Upper lobe of right lung (tissue), 1 donor: ENCODE results near the gene NSD2. TPM values are rescaled to one million over a fixed set of nuclear protein-coding genes. Genes with fewer than 3 reads are reported as not detected.
A peak's percentile ranks its signal among the peaks of the same experiment; 100 is the strongest.

Source experiments
- ATAC-seq: fragments of 200-7000 bp; cut with Tn5 transposase; one replicate; pipeline ENCODE4 v1.9.1; 2020; ENCODE audit warnings: mild to moderate bottlenecking, moderate library complexity
- DNase-seq: peaks from one replicate; pipeline ENCODE4 v3.0.0-alpha.2; 2020
- H3K27ac ChIP-seq: fragments of 200-600 bp; one replicate; pipeline ENCODE4 v1.8.0; 2022
- H3K27me3 ChIP-seq: fragments of 200-600 bp; one replicate; pipeline ENCODE4 v1.8.0; 2022; ENCODE audit warnings: mild to moderate bottlenecking
- H3K36me3 ChIP-seq: fragments of 200-600 bp; one replicate; pipeline ENCODE4 v1.8.0; 2022
- H3K4me1 ChIP-seq: fragments of 200-600 bp; one replicate; pipeline ENCODE4 v1.8.0; 2022
- H3K4me3 ChIP-seq: fragments of 200-600 bp; one replicate; pipeline ENCODE4 v1.8.0; 2022; ENCODE audit warnings: mild to moderate bottlenecking
- H3K9me3 ChIP-seq: fragments of 200-600 bp; one replicate; pipeline ENCODE4 v1.8.0; 2022
- CTCF ChIP-seq: fragments of 200-600 bp; IDR thresholded peaks from one replicate; pipeline ENCODE4 v1.8.0; 2022; ENCODE audit warnings: antibody characterized with exemption
- intact Hi-C: fragments of 100-400 bp; cut with DNase I; formaldehyde crosslinking; loops from one replicate; pipeline ENCODE4 v1.11.0; 2022
- total RNA-seq: library from RNA; stranded (reverse); fragmentation: NEBNext Ultra II Directional; extraction: Animal tissue kit (Norgen Biotek cat#: 25700); gene quantifications from one replicate; pipeline ENCODE4 v1.2.1, GENCODE V29; 2021
- donor health status: DM: no; HTN: yes; CAD: no; lungs with severe emphysema.

NSD2 gene
- total RNA-seq, 1 donor from 2014 or later: 45.2 TPM

GRCh38 chr4:1958276-1959103 is 87.3 kb downstream of the NSD2 start:
- H3K36me3 ChIP-seq: peaks cover 82% of the 10 kb centered on the region
- no peaks in the 10 kb centered on the region for H3K9me3 ChIP-seq
- H3K4me3 ChIP-seq: no peak overlapping the region
- H3K4me1 ChIP-seq: no peaks in the 10 kb centered on the region
- intact Hi-C loops: no loop called here
- peak; percentile 78 for DNase-seq
- no peaks in the 10 kb centered on the region for H3K27me3 ChIP-seq
- H3K27ac ChIP-seq: no peak overlapping the region
- no peak for TF ChIP-seq CTCF
- ATAC-seq: peak; percentile 85

GRCh38 chr4:1959104-1959384 is 87.9 kb downstream of the NSD2 start:
- Histone ChIP-seq H3K4me1 (no peaks in the 10 kb centered on the region), H3K27ac (no peak overlapping the region), H3K27me3 (no peaks in the 10 kb centered on the region), H3K4me3 (no peak overlapping the region), H3K9me3 (no peaks in the 10 kb centered on the region), H3K36me3 (peaks cover 79% of the 10 kb centered on the region)
- no peak for ATAC-seq
- intact Hi-C loops: no loop called here
- no peak for TF ChIP-seq CTCF
- DNase-seq: no peak

- no peak for ATAC-seq
- Histone ChIP-seq H3K27ac (no peak overlapping the region), H3K4me3 (no peak overlapping the region), H3K36me3 (peaks cover 68% of the 10 kb centered on the region), H3K27me3 (no peaks in the 10 kb centered on the region), H3K4me1 (no peaks in the 10 kb centered on the region), H3K9me3 (no peaks in the 10 kb centered on the region)
- no peak for TF ChIP-seq CTCF
- intact Hi-C loops: no loop called here
- no peak for DNase-seq
These were observed 89.1 kb downstream of the NSD2 start for GRCh38 chr4:1960170-1960825.

GRCh38 chr4:1961038-1961437 is 89.8 kb downstream of the NSD2 start:
- H3K4me3 ChIP-seq: no peak overlapping the region
- peaks cover 60% of the 10 kb centered on the region for H3K36me3 ChIP-seq
- DNase-seq (no peak), ATAC-seq (no peak)
- no peaks in the 10 kb centered on the region for H3K9me3 ChIP-seq
- intact Hi-C loops: no loop called here
- no peaks in the 10 kb centered on the region for H3K27me3 ChIP-seq
- no peak for TF ChIP-seq CTCF
- H3K4me1 ChIP-seq: no peaks in the 10 kb centered on the region
- H3K27ac ChIP-seq: no peak overlapping the region

- intact Hi-C loops: no loop called here
- TF ChIP-seq CTCF: no peak
- Histone ChIP-seq H3K4me1 (no peaks in the 10 kb centered on the region), H3K4me3 (no peak overlapping the region), H3K9me3 (no peaks in the 10 kb centered on the region), H3K36me3 (peaks cover 55% of the 10 kb centered on the region), H3K27ac (no peak overlapping the region), H3K27me3 (no peaks in the 10 kb centered on the region)
- DNase-seq (no peak), ATAC-seq (no peak)
These were observed 90.4 kb downstream of the NSD2 start for GRCh38 chr4:1961563-1961962.
